ENCODE results near the gene IL17RC. TPM values are rescaled to one million over a fixed set of nuclear protein-coding genes. Genes with fewer than 3 reads are reported as not detected.

The IL17RC gene
- total and polyA plus RNA-seq, 2 donors (not counting 3 experiments of a cell fraction or from before 2014, with no cell fraction given), result 18.7 to 19.9 TPM

DNA sequence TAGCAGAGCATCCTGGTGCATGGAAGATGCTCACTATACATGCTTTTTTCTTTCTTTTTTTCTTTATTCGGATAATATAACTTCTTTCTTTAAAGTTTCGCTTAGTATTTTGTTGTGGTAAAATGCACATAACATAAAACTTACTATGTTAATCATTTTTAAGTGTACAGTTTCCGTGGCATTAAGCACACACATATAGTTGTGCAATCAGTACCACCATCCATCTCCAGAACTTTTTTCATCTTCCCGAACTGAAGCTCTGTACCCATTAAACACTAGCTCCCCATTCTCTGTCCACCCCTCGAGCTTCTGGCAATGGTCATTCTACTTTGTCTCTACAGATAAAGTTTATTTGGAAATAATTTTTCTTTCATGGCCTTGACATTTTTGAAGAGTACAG lies 27.5 kb upstream of the IL17RC start:
- POLR2A ChIA-PET, result no interaction called here
- H3K27me3 ChIP-seq (ENCODE audit: control insufficient read depth in 2 of 2, insufficient read depth in 2 of 2, low read length in 2 of 2), result no peaks in the 10 kb centered on the region
- DNase-seq (ENCODE audit: low read depth, low spot score), result no peak
- no peaks in the 10 kb centered on the region for H3K9me3 ChIP-seq (replicated peaks; ENCODE audit: control insufficient read depth, insufficient read depth, low read length)
- H3K9me1 ChIP-seq (replicated peaks; ENCODE audit: control insufficient read depth, extremely low read depth, insufficient read depth, low read length), result no peaks in the 10 kb centered on the region
- H3K4me1 ChIP-seq (ENCODE audit: control insufficient read depth, extremely low read depth, insufficient read depth, low read length), result peaks cover 29% of the 10 kb centered on the region
- no peak overlapping the region for H3K4me2 ChIP-seq (ENCODE audit: insufficient read depth, low read length)
- peaks cover 4 to 9% of the 10 kb centered on the region in 2 experiments for H3K36me3 ChIP-seq (ENCODE audit: control insufficient read depth in 2 of 2, extremely low read depth in 1 of 2, insufficient read depth in 2 of 2, low read length in 2 of 2)
- BruUV-seq (replicated peaks), result no TSS peak
- FAIRE-seq, result no peak
- no peak overlapping the region for H3K27ac ChIP-seq (ENCODE audit: insufficient read depth, low read depth, low read length)
- no peak overlapping the region for H2AFZ ChIP-seq (ENCODE audit: low read depth, low read length)
- TF ChIP-seq, protein P1, sequence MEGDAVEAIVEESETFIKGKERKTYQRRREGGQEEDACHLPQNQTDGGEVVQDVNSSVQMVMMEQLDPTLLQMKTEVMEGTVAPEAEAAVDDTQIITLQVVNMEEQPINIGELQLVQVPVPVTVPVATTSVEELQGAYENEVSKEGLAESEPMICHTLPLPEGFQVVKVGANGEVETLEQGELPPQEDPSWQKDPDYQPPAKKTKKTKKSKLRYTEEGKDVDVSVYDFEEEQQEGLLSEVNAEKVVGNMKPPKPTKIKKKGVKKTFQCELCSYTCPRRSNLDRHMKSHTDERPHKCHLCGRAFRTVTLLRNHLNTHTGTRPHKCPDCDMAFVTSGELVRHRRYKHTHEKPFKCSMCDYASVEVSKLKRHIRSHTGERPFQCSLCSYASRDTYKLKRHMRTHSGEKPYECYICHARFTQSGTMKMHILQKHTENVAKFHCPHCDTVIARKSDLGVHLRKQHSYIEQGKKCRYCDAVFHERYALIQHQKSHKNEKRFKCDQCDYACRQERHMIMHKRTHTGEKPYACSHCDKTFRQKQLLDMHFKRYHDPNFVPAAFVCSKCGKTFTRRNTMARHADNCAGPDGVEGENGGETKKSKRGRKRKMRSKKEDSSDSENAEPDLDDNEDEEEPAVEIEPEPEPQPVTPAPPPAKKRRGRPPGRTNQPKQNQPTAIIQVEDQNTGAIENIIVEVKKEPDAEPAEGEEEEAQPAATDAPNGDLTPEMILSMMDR (IDR thresholded peaks at IDR 0.05; ENCODE audit: extremely low read depth in 1 of 2, insufficient read depth in 1 of 2, low read depth in 1 of 2, low read length in 2 of 2), result no peak
- dilution Hi-C loops (cut with MboI; ENCODE audit: extremely low pct_ligation_motif_present, low sequenced_read_pairs), result no loop called here
- no peaks in the 10 kb centered on the region for H4K20me1 ChIP-seq (replicated peaks; ENCODE audit: control insufficient read depth, extremely low read depth, insufficient read depth, low read length)
- intact Hi-C loops (cut with micrococcal nuclease), result no loop called here
- peaks cover 27% of the 10 kb centered on the region for H3K79me2 ChIP-seq (ENCODE audit: control insufficient read depth, insufficient read depth, low read length)
- no peak overlapping the region for H3K4me3 ChIP-seq (replicated peaks in 1 of 3; ENCODE audit: insufficient read depth in 1 of 3, low read depth in 1 of 3, low read length in 3 of 3)
- CTCF ChIA-PET, result no interaction called here
- H3K9ac ChIP-seq (replicated peaks; ENCODE audit: extremely low read depth, insufficient read depth, low read length), result no peak overlapping the region

DNA sequence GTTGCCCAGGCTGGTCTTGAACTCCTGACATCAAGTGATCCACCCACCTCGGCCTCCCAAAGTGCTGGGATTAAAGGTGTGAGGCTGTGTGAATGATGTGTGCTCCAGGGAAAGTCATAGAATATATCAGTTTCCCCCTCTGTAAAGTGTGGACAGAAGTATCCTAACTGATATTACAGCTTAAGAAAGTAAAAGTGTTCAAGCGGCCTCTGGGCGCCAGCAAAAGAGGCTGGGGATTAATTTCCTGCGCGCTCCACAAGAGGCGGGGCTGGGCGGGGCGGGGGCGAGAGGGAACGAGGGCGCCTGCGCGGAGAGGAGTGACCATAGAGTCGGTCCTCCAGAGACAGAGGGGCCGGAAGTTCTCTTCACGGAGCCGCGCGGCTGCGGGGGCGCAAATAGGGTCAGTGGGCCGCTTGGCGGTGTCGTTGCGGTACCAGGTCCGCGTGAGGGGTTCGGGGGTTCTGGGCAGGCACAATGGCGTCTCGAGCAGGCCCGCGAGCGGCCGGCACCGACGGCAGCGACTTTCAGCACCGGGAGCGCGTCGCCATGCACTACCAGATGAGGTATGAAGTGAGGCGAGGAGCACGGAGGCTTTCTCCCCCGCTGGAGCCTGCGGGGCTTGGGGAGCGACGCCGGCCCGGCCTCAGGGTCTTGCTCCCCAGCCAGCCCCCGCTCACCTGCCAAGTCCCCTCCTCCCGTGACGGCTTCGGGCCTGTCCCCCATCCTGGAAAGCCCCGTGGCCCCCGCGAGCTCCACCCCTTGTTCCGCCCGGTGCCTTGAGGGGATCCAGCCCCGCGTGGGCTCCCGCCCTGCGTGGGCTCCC lies 26.4 kb upstream of the IL17RC start, which contains the start of gene JAGN1:
TSS of gene JAGN1 (plus strand) at position 362 of the 823 bp plus-strand sequence. CDS start at position 475, 113 bp downstream.
- POLR2A ChIA-PET, result interaction anchor here (0.7 to 1.1 kb wide), 3 partner anchors 23 to 42 kb away, joined by 3 to 4 read pairs (median 3); no protein-coding TSS in a partner anchor
- intact Hi-C loops (cut with micrococcal nuclease), result loop anchor here (1.0 to 5.0 kb wide), 4 partner anchors 13 to 56 kb away; partner anchors contain the start of gene CRELD1
- peak within 1 kb of the TSS; percentile 82 to 92 (median 89) for H3K4me3 ChIP-seq (replicated peaks in 1 of 3; ENCODE audit: insufficient read depth in 1 of 3, low read depth in 1 of 3, low read length in 3 of 3)
- no peaks in the 10 kb centered on the region for H3K9me1 ChIP-seq (replicated peaks; ENCODE audit: control insufficient read depth, extremely low read depth, insufficient read depth, low read length)
- dilution Hi-C loops (cut with MboI; ENCODE audit: extremely low pct_ligation_motif_present, low sequenced_read_pairs), result no loop called here
- peak within 1 kb of the TSS; percentile 76 for H3K27ac ChIP-seq (ENCODE audit: insufficient read depth, low read depth, low read length)
- BruUV-seq (replicated peaks), result TSS peak; percentile 57
- H3K4me2 ChIP-seq (ENCODE audit: insufficient read depth, low read length), result peak within 1 kb of the TSS; percentile 95
- TF ChIP-seq JUN (IDR thresholded peaks at IDR 0.05; ENCODE audit: borderline replicate concordance, insufficient read depth, insufficient read length, low read depth), result no peak
- TF ChIP-seq POLR2A (IDR thresholded peaks at IDR 0.05; ENCODE audit: low read depth, low read length), result peak; percentile 95
- TF ChIP-seq POLR2AphosphoS5 (IDR thresholded peaks at IDR 0.05; ENCODE audit: insufficient read depth, low read depth, low read length), result peak; percentile 95
- peak; percentile 90 for FAIRE-seq
- no peaks in the 10 kb centered on the region for H3K27me3 ChIP-seq (ENCODE audit: control insufficient read depth in 2 of 2, insufficient read depth in 2 of 2, low read length in 2 of 2)
- peaks cover 27% of the 10 kb centered on the region for H3K79me2 ChIP-seq (ENCODE audit: control insufficient read depth, insufficient read depth, low read length)
- peaks cover 4 to 9% of the 10 kb centered on the region in 2 experiments for H3K36me3 ChIP-seq (ENCODE audit: control insufficient read depth in 2 of 2, extremely low read depth in 1 of 2, insufficient read depth in 2 of 2, low read length in 2 of 2)
- peak; percentile 92 for DNase-seq (ENCODE audit: low read depth, low spot score)
- CTCF ChIA-PET, result interaction anchor here (0.6 to 1.3 kb wide), 4 partner anchors 14 to 45 kb away, joined by 3 read pairs; no protein-coding TSS in a partner anchor
- H2AFZ ChIP-seq (ENCODE audit: low read depth, low read length), result peak within 1 kb of the TSS; percentile 98
- H3K4me1 ChIP-seq (ENCODE audit: control insufficient read depth, extremely low read depth, insufficient read depth, low read length), result peaks cover 25% of the 10 kb centered on the region
- H4K20me1 ChIP-seq (replicated peaks; ENCODE audit: control insufficient read depth, extremely low read depth, insufficient read depth, low read length), result no peaks in the 10 kb centered on the region
- no peaks in the 10 kb centered on the region for H3K9me3 ChIP-seq (replicated peaks; ENCODE audit: control insufficient read depth, insufficient read depth, low read length)
- H3K9ac ChIP-seq (replicated peaks; ENCODE audit: extremely low read depth, insufficient read depth, low read length), result peak within 1 kb of the TSS; percentile 89

All from endothelial cell of umbilical vein (primary cell).